ENCODE measurements around the gene BCO1.

The BCO1 gene

DNA sequence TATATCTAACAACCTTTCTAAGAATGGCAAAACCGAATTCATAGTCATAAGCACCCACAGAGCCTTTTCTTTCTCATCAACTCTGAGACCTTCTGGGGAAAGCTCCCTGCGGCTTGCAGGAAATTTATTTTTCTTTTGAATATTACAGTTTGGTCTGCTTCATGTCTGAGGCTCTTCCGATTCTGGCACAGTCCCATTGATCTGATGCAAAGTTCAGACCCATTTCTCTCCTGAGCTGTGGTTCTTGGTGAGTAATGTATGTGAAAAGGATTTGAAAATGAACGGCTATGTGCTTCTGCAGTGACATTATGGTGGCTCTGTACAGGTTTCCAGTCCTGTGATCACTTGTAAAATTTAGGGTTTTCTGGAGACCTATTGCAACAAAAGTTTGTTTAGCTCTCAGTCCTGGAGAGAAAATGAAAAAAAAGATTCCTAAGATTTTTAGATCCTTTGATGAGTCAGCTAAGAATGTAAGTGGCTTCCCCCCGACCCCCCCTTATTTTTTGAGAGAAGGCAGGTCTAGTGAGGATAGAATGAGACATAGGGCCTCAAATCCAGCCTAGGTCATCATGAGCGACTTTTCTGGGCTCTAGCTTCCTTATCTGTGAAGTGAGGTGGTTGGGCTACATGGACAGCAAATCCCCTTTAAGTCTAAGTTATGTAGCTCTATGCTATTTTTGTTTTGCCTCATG is 80.9 kb downstream of the BCO1 start:
- DNase-seq (ENCODE audit: low read depth), result no peak

GRCh38 chr16:81321039-81321438 is 82.5 kb downstream of the BCO1 start:
- no peak for DNase-seq (ENCODE audit: low read depth)

- DNase-seq (ENCODE audit: low read depth), result no peak
Measured at GRCh38 chr16:81321536-81321935, 83.0 kb downstream of the BCO1 start.

- no peak for DNase-seq (ENCODE audit: low read depth)
Measured at GRCh38 chr16:81324808-81325207, 86.3 kb downstream of the BCO1 start.

DNA sequence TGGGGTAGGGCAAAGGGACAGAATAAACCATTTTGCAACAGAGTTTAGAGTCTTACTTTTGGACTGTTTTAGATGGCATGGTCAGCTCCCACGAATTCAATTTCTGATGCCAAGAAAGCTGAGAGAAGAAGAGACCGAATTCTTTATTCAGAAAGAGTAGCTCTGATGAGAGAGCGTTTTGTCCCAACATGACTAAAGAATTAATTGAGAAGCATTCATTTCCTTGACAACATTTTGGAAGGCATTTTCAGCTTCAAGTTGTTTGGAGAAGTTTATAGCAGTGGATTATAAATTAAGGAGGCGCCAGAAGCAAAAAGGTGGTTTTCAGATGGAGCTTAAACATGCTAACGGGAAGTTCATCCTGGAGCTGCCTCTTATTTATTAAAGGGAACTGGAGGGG is 88.5 kb downstream of the BCO1 start:
- DNase-seq (ENCODE audit: low read depth), result no peak

DNA sequence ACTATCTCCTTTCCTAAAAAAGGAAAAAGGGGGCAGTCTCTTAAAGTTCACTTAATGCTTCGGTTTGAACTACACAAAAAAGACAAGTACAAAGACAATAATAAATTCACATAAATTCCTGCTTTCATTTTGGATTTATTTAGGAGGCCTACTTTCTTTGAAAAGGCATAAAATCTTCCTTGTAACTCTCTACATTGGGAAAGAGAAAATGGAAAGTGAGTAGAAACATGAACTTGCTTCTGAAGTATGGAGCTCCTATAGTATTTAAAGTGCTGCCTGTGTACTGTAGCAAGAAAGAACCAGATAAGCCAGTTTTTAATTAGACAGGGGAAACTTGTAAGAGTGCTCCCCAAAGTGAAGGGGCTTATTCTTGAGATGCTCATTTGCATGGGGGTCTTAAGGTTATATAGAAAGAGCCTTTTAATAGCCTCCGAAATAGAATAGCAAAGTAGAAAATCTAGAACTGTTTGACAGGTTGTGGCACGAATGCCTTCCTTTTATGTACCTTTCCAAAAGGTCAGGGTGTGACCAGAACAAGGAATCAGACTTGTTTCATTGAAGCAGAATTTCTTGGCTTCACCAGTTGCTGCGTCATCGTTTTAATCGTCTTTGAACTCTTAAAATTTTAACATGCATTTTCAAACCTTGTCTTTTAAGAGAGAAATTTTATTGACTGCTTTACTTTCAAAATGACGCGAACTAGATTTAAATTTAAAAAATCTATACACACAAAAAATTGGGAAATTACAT is 89.1 kb downstream of the BCO1 start:
- DNase-seq (ENCODE audit: low read depth), result no peak

- no peak for DNase-seq (ENCODE audit: low read depth)
Measured at GRCh38 chr16:81329947-81330346, 91.5 kb downstream of the BCO1 start.

DNA sequence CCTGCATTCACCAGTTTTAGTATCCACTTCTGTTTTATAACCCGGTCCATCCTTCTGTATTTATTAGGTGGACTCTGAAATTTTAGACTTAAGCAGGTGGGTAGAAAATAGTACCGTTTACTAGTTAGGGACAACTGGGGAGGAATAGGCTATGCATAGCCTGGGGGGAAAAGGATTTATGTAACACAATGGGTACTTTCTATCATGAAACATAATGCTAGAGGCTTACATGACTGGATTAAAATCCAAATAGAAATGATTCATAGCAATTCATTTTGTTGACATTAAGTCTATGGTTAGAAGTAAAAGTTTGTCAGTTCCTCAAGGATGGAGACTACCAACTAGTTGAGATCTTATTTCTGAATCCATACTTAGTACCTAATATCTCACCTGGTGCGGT is 94.9 kb downstream of the BCO1 start:
- no peak for DNase-seq (ENCODE audit: low read depth)

DNA sequence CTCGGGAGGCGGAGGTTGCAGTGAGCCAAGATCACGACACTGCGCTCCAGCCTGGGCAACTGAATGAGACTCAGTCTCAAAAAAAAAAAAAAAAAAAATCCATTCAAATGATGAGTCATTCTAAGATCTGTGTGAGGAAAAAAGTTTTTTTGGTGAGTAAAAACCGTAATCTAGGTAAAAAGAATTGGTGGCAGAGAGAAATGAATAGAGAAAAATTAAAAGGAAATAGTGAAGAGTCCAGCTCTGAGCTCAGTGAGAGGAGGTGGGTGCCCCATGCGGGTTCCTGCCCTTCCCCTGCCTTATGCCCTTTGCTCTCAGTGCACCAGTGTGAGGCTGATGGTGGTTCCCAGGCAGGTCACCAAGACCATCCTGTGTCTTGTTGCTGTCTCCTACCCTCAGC is 97.2 kb downstream of the BCO1 start:
- no peak for DNase-seq (ENCODE audit: low read depth)

- DNase-seq (ENCODE audit: low read depth), result no peak
Measured at GRCh38 chr16:81337097-81337496, 98.6 kb downstream of the BCO1 start.

All from T-helper 22 cell (primary cell).